Activated T-cell treated with anti-CD3 and anti-CD28 coated beads, Interleukin-2, amount 50 U/mL, for 24 hours (primary cell): ENCODE results near the gene MAST4.

Source experiments
- DNase-seq: peaks from one replicate; pipeline ENCODE4 v3.0.0-alpha.2; 2020
- H3K27ac Mint-ChIP-seq: 2 replicates; pipeline ENCODE4 v1.8.0; 2020; ENCODE audit warnings: mild to moderate bottlenecking, mixed read lengths
- H3K27me3 Mint-ChIP-seq: 2 replicates; pipeline ENCODE4 v1.8.0; 2020; ENCODE audit warnings: mixed read lengths
- H3K36me3 Mint-ChIP-seq: 2 replicates; pipeline ENCODE4 v1.8.0; 2020; ENCODE audit warnings: low read depth, mixed read lengths
- H3K4me1 Mint-ChIP-seq: 2 replicates; pipeline ENCODE4 v1.8.0; 2020; ENCODE audit warnings: low read depth, mixed read lengths
- H3K4me3 Mint-ChIP-seq: 2 replicates; pipeline ENCODE4 v1.8.0; 2020; ENCODE audit warnings: mild to moderate bottlenecking, moderate library complexity, mixed read lengths
- H3K9me3 Mint-ChIP-seq: 2 replicates; pipeline ENCODE4 v1.8.0; 2020; ENCODE audit warnings: mixed read lengths

The MAST4 gene

GRCh38 chr5:67173959-67174358 is 577.8 kb downstream of the MAST4 start:
- peaks cover 20% of the 10 kb centered on the region for H3K9me3 Mint-ChIP-seq
- H3K36me3 Mint-ChIP-seq: peaks cover 11% of the 10 kb centered on the region
- peaks cover 10% of the 10 kb centered on the region for H3K4me1 Mint-ChIP-seq
- H3K27me3 Mint-ChIP-seq: no peaks in the 10 kb centered on the region
- no peak overlapping the region for H3K4me3 Mint-ChIP-seq
- H3K27ac Mint-ChIP-seq: no peak overlapping the region
- DNase-seq: no peak

- H3K9me3 Mint-ChIP-seq: peaks cover 20% of the 10 kb centered on the region
- peaks cover 11% of the 10 kb centered on the region for H3K36me3 Mint-ChIP-seq
- H3K4me3 Mint-ChIP-seq: no peak overlapping the region
- H3K27ac Mint-ChIP-seq: no peak overlapping the region
- peaks cover 17% of the 10 kb centered on the region for H3K4me1 Mint-ChIP-seq
- DNase-seq: no peak
- no peaks in the 10 kb centered on the region for H3K27me3 Mint-ChIP-seq
These were observed 580.7 kb downstream of the MAST4 start for GRCh38 chr5:67176936-67177335.

- no peak overlapping the region for H3K4me3 Mint-ChIP-seq
- H3K9me3 Mint-ChIP-seq: peaks cover 20% of the 10 kb centered on the region
- H3K4me1 Mint-ChIP-seq: peaks cover 25% of the 10 kb centered on the region
- H3K36me3 Mint-ChIP-seq: peaks cover 11% of the 10 kb centered on the region
- no peak overlapping the region for H3K27ac Mint-ChIP-seq
- H3K27me3 Mint-ChIP-seq: no peaks in the 10 kb centered on the region
- DNase-seq: no peak
These were observed 581.9 kb downstream of the MAST4 start for GRCh38 chr5:67178085-67178484.

DNA sequence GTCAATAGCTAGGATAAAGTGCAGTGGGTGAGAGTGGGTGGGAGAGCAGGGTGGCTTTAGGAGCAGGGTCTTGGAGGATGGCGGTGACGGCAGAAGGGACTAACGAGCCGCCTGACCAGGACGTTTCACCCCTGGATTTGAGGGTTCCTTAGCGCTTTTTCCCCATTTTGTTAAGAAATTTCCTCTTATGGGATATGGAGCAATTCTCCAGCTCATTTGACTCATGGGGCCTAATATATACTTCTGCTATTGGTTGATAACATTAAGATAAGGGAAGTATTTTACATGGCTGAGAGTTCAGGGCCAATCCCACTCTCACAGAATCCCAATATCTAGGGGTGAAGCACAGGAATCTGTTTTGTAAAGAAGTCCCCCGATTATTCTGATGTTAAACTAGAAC is 582.8 kb downstream of the MAST4 start:
- Mint-ChIP-seq H3K27me3 (no peaks in the 10 kb centered on the region), H3K4me1 (peaks cover 22% of the 10 kb centered on the region), H3K36me3 (peaks cover 11% of the 10 kb centered on the region), H3K27ac (no peak overlapping the region), H3K9me3 (peaks cover 20% of the 10 kb centered on the region), H3K4me3 (no peak overlapping the region)
- no peak for DNase-seq

GRCh38 chr5:67179697-67180361 is 583.6 kb downstream of the MAST4 start:
- no peak overlapping the region for H3K27ac Mint-ChIP-seq
- no peaks in the 10 kb centered on the region for H3K27me3 Mint-ChIP-seq
- no peak for DNase-seq
- H3K9me3 Mint-ChIP-seq: peaks cover 20% of the 10 kb centered on the region
- peaks cover 11% of the 10 kb centered on the region for H3K36me3 Mint-ChIP-seq
- no peak overlapping the region for H3K4me3 Mint-ChIP-seq
- peaks cover 21% of the 10 kb centered on the region for H3K4me1 Mint-ChIP-seq

DNA sequence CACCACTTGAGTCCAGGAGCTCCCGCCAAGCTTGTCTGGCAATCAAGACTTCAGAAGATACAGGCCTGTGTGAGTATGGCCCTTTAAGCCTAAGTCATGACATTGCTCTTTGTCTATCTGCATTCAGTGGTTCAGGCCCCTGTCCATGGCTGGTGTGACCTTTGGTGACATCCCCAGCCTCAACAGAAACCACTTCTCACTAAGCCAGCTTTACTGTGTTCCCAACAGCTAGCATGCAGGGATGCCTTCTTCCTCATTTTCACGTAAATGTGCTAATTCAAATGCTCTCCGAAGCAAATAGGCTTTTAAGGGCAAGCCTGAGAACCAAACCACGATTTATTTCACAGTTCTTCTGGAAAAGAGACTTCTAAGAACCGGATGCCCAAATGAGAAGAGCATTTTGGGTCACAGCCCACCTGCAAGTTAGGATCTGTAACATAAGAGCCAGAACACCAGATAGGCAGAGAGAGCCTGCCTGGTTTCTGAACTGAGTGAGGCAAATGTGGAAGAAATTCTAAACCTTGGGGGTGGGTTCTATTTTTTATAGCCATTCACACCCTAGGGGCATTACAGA is 585.5 kb downstream of the MAST4 start:
- no peak overlapping the region for H3K4me3 Mint-ChIP-seq

DNA sequence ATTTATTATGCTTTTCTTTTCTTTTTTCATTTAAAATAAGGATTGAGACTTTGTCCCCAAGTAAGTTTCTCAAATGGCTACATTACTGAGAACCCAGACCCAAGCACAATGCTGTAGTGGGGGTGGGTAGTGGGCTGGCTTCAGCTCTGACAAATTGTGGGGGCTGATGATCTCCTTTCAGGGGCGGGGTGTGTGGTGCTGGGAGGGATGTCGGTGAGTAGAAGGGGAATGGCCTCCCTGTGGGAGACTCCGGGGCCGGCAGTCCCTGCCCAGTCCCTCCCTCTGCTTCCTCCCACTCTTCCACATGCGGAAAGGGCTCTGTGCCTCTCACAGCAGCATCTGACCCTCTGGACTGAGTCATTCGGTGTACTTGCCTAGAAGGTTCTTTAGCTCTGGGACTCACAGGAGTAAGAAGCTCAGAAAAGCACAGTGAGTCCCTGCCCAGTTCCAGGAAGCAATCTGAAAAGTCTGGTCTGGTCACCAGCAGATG is 586.2 kb downstream of the MAST4 start:
- no peaks in the 10 kb centered on the region for H3K27me3 Mint-ChIP-seq
- no peak overlapping the region for H3K27ac Mint-ChIP-seq
- no peak overlapping the region for H3K4me3 Mint-ChIP-seq
- H3K9me3 Mint-ChIP-seq: peaks cover 4% of the 10 kb centered on the region
- DNase-seq: no peak
- H3K4me1 Mint-ChIP-seq: peaks cover 28% of the 10 kb centered on the region
- H3K36me3 Mint-ChIP-seq: peaks cover 4% of the 10 kb centered on the region

More for the DNA sequence above, 585.5 kb downstream of the MAST4 start:
- DNase-seq: no peak
- Mint-ChIP-seq H3K36me3 (peaks cover 8% of the 10 kb centered on the region), H3K27me3 (no peaks in the 10 kb centered on the region), H3K9me3 (peaks cover 9% of the 10 kb centered on the region), H3K27ac (peak overlapping the region; percentile 16), H3K4me1 (peaks cover 26% of the 10 kb centered on the region)

- no peaks in the 10 kb centered on the region for H3K9me3 Mint-ChIP-seq
- H3K36me3 Mint-ChIP-seq: no peaks in the 10 kb centered on the region
- DNase-seq: no peak
- H3K27ac Mint-ChIP-seq: no peak overlapping the region
- peaks cover 39% of the 10 kb centered on the region for H3K4me1 Mint-ChIP-seq
- no peaks in the 10 kb centered on the region for H3K27me3 Mint-ChIP-seq
- H3K4me3 Mint-ChIP-seq: no peak overlapping the region
These were observed 587.7 kb downstream of the MAST4 start for GRCh38 chr5:67183859-67184258.

DNA sequence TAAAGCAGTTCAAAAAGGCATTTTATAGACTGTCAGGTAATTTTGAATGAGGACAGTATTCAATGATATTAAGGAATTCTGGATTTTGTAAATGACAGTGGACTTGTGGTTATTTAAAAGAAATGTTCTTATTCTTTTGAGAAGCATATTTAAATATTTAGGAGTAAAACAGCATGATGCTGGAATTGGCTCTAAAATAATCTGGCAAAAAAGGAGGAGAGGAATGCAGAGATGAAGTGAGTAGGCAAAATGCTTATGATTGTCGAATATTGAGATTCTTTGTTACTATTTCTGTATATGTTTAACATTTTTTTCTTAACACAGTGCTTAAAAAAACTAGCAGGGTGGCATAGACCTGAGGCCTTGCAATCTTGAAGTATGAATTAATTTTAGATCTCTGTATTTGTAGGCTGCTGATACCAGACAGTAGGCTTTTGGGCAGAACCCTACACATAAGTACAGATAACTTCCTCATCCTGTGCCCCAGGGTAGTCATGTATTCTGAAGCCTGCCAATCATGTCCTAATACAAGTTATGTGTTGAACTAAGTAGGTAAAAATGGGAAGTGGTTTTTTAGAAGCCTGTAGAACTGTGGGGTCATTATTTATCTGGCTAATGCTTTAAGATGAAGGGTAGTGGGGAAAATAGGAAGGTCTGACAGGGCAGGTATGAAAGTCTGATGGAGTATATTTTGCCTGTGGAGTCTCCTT is 591.0 kb downstream of the MAST4 start:
- Mint-ChIP-seq H3K4me1 (peaks cover 34% of the 10 kb centered on the region), H3K4me3 (no peak overlapping the region)
- no peak for DNase-seq

GRCh38 chr5:67188274-67189078 is 592.3 kb downstream of the MAST4 start:
- Mint-ChIP-seq H3K4me1 (peaks cover 29% of the 10 kb centered on the region), H3K9me3 (peaks cover 2% of the 10 kb centered on the region), H3K36me3 (no peaks in the 10 kb centered on the region), H3K27me3 (no peaks in the 10 kb centered on the region), H3K27ac (peak overlapping the region; percentile 19), H3K4me3 (no peak overlapping the region)
- no peak for DNase-seq

More for the DNA sequence above, 591.0 kb downstream of the MAST4 start:
- Mint-ChIP-seq H3K9me3 (no peaks in the 10 kb centered on the region), H3K27ac (peak overlapping the region; percentile 23), H3K27me3 (no peaks in the 10 kb centered on the region), H3K36me3 (no peaks in the 10 kb centered on the region)

DNA sequence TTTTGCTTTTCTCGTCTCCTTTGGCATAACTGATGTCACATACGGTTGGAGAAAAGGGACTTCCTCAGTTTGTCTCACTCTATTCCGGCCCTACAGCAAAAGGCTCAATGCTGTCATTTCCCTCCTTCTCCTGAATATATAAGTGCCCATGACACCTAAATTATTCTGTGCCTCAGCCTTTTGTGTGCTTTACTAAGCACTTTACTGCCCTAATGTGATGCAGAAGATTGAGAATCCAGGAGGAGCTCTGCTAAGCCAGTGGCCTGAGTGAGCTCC is 592.8 kb downstream of the MAST4 start:
- H3K4me3 Mint-ChIP-seq: no peak overlapping the region
- H3K36me3 Mint-ChIP-seq: no peaks in the 10 kb centered on the region
- H3K4me1 Mint-ChIP-seq: peaks cover 30% of the 10 kb centered on the region
- H3K27me3 Mint-ChIP-seq: no peaks in the 10 kb centered on the region
- peaks cover 2% of the 10 kb centered on the region for H3K9me3 Mint-ChIP-seq
- DNase-seq: no peak
- no peak overlapping the region for H3K27ac Mint-ChIP-seq

DNA sequence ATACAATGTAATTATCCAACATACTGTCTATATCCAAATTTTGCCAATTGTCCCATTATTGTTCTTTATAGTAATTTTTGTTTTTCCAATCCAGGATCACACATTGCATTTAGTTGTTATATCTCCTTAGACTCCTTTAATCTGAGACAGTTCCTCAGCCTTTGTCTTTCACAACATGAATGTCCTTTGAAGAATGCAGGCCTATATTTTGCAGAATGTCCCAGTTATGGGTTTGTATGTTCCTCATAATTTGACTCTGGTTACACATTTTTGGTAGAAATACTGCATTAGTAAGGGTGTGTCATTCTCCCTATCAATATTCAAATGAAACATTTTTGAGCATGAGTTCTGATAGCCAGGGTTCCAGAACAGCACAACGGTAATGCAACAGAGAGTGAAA is 593.7 kb downstream of the MAST4 start:
- no peaks in the 10 kb centered on the region for H3K36me3 Mint-ChIP-seq
- no peak overlapping the region for H3K4me3 Mint-ChIP-seq

DNA sequence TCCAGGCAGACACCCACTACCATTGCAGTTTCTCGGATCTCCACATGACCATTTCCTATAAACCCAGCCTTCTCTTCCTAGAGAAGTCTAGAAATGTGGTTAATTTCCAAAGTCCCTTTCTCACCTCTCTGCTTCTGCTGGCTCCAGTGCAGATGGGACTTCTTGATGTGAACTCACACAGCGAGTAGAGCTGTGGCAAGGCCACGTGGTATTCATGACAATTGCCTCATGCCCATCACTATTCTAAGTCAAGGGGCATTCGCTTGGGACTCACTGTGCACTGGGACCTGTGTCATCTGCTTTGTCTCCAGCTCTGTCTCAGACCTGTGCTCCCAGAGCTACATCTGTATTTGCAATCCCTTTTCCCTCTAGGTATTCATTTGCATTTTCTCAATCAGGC is 594.2 kb downstream of the MAST4 start:
- H3K36me3 Mint-ChIP-seq: no peaks in the 10 kb centered on the region
- peaks cover 31% of the 10 kb centered on the region for H3K4me1 Mint-ChIP-seq
- H3K27ac Mint-ChIP-seq: no peak overlapping the region
- DNase-seq: no peak
- H3K9me3 Mint-ChIP-seq: peaks cover 2% of the 10 kb centered on the region
- no peaks in the 10 kb centered on the region for H3K27me3 Mint-ChIP-seq
- no peak overlapping the region for H3K4me3 Mint-ChIP-seq

More for the DNA sequence above, 593.7 kb downstream of the MAST4 start:
- no peak for DNase-seq
- Mint-ChIP-seq H3K27me3 (no peaks in the 10 kb centered on the region), H3K4me1 (peaks cover 31% of the 10 kb centered on the region), H3K9me3 (peaks cover 2% of the 10 kb centered on the region), H3K27ac (no peak overlapping the region)

DNA sequence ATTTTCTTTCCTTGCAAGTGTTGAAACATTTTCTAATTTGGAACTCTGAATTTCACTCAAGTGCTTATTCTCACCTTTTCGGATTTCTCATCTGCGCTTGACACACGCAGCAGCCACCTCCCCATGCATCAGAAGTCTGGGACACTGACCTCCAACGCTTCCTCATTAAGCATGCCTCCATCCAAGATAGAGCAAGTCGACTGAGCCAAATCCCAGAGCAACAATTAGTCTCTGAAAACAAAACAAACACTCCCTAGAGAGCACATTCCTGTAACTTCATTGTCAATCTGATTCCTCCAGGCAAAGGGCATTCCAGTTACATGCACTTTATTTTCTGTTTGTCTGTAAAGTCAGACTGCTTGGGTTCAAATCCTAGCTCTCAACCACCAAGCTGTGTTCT is 594.7 kb downstream of the MAST4 start:
- Mint-ChIP-seq H3K36me3 (no peaks in the 10 kb centered on the region), H3K27me3 (no peaks in the 10 kb centered on the region), H3K4me1 (peaks cover 31% of the 10 kb centered on the region), H3K4me3 (no peak overlapping the region), H3K27ac (no peak overlapping the region), H3K9me3 (peaks cover 2% of the 10 kb centered on the region)
- DNase-seq: no peak
